ENCODE data around the gene SLC25A38. TPM values are rescaled to one million over a fixed set of nuclear protein-coding genes. Genes with fewer than 3 reads are reported as not detected.

The SLC25A38 gene
- total RNA-seq, 1 donor from 2014 or later: 21.2 TPM

DNA sequence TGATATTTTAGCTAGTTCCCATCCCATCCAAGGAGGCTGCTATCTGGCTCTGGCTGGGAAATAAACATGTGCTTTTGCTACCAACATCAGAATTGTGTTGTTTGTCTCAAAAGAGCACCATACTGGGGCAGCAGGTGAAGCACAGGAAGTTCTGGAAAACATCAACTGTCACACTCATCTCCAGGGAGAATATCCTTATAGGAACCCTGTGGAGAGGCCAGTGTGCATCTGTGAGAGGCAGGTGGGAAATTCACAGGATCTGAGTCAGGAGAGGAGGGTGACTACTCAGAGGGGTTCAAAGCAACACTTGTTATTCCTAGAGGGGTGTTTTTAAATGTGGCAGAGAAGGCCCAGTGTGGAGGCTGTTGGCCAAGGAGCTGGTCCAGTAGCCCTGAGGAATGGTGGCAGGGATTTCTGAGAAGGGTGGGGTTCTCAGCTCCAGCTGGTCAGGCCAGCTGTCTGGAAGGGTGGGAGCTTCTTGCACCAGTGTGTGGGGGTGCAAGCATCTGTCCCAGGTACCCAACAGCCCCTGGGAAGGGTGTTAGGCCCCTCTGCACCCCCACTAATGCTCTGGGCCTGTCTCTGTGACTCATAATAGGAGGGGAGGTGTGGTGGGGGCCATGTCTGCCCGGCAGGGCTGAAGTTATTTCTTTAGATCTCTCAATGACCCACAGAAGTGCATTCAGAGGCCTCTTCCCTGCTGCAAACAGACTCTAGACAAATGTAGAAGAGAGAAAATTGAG lies 52.0 kb downstream of the SLC25A38 start:
- Mint-ChIP-seq H3K27ac (ENCODE audit: unreplicated experiment) (no peak overlapping the region), H3K4me1 (ENCODE audit: unreplicated experiment) (peaks cover 4% of the 10 kb centered on the region), H3K36me3 (ENCODE audit: low read depth, unreplicated experiment) (peaks cover 2% of the 10 kb centered on the region), H3K4me3 (ENCODE audit: unreplicated experiment) (no peak overlapping the region), H3K9me3 (ENCODE audit: unreplicated experiment) (no peaks in the 10 kb centered on the region), H3K27me3 (ENCODE audit: unreplicated experiment) (no peaks in the 10 kb centered on the region)
- TF ChIP-seq CTCF (IDR thresholded peaks at IDR 0.05; ENCODE audit: unreplicated experiment): no peak
- no peak for DNase-seq (ENCODE audit: low spot score)

GRCh38 chr3:39438880-39439279 lies 55.7 kb downstream of the SLC25A38 start:
- Mint-ChIP-seq H3K4me3 (ENCODE audit: unreplicated experiment) (no peak overlapping the region), H3K36me3 (ENCODE audit: low read depth, unreplicated experiment) (no peaks in the 10 kb centered on the region), H3K4me1 (ENCODE audit: unreplicated experiment) (no peaks in the 10 kb centered on the region), H3K27ac (ENCODE audit: unreplicated experiment) (no peak overlapping the region), H3K9me3 (ENCODE audit: unreplicated experiment) (no peaks in the 10 kb centered on the region), H3K27me3 (ENCODE audit: unreplicated experiment) (no peaks in the 10 kb centered on the region)
- no peak for DNase-seq (ENCODE audit: low spot score)
- TF ChIP-seq CTCF (IDR thresholded peaks at IDR 0.05; ENCODE audit: unreplicated experiment): no peak

- no peaks in the 10 kb centered on the region for H3K9me3 Mint-ChIP-seq (ENCODE audit: unreplicated experiment)
- H3K4me3 Mint-ChIP-seq (ENCODE audit: unreplicated experiment): no peak overlapping the region
- no peak for TF ChIP-seq CTCF (IDR thresholded peaks at IDR 0.05; ENCODE audit: unreplicated experiment)
- no peak for DNase-seq (ENCODE audit: low spot score)
- H3K27ac Mint-ChIP-seq (ENCODE audit: unreplicated experiment): no peak overlapping the region
- no peaks in the 10 kb centered on the region for H3K4me1 Mint-ChIP-seq (ENCODE audit: unreplicated experiment)
- H3K27me3 Mint-ChIP-seq (ENCODE audit: unreplicated experiment): no peaks in the 10 kb centered on the region
- no peaks in the 10 kb centered on the region for H3K36me3 Mint-ChIP-seq (ENCODE audit: low read depth, unreplicated experiment)
These were observed 57.1 kb downstream of the SLC25A38 start for GRCh38 chr3:39440316-39440715.

DNA sequence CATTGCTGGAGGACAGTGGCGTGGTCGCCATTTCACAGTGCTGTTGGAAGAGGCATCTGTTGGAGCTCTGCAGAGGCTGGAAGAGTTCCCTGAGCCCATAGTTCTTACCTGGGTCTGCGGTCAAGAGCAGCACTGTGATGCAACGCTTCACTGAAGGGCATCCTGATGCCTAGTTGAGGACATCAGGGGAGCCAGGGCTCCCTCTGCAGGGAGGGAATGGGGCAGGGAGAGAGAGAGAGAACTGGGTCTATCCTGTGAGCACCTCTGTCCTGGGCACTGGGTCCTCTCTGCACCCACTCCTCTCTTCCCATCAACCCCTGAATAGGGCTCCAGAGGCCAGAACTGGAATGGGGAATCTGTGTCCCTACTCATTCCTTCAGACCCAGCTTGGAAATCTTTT lies 60.4 kb downstream of the SLC25A38 start:
- no peak for TF ChIP-seq CTCF (IDR thresholded peaks at IDR 0.05; ENCODE audit: unreplicated experiment)
- Mint-ChIP-seq H3K36me3 (ENCODE audit: low read depth, unreplicated experiment) (no peaks in the 10 kb centered on the region), H3K4me1 (ENCODE audit: unreplicated experiment) (no peaks in the 10 kb centered on the region), H3K4me3 (ENCODE audit: unreplicated experiment) (no peak overlapping the region), H3K27ac (ENCODE audit: unreplicated experiment) (no peak overlapping the region), H3K9me3 (ENCODE audit: unreplicated experiment) (no peaks in the 10 kb centered on the region), H3K27me3 (ENCODE audit: unreplicated experiment) (no peaks in the 10 kb centered on the region)
- DNase-seq (ENCODE audit: low spot score): no peak

- no peak overlapping the region for H3K4me3 Mint-ChIP-seq (ENCODE audit: unreplicated experiment)
These were observed 62.8 kb downstream of the SLC25A38 start for GRCh38 chr3:39445927-39446326.

More at GRCh38 chr3:39445927-39446326, 62.8 kb downstream of the SLC25A38 start:
- Mint-ChIP-seq H3K36me3 (ENCODE audit: low read depth, unreplicated experiment) (no peaks in the 10 kb centered on the region), H3K4me1 (ENCODE audit: unreplicated experiment) (no peaks in the 10 kb centered on the region), H3K27ac (ENCODE audit: unreplicated experiment) (no peak overlapping the region), H3K9me3 (ENCODE audit: unreplicated experiment) (no peaks in the 10 kb centered on the region), H3K27me3 (ENCODE audit: unreplicated experiment) (no peaks in the 10 kb centered on the region)
- no peak for DNase-seq (ENCODE audit: low spot score)
- no peak for TF ChIP-seq CTCF (IDR thresholded peaks at IDR 0.05; ENCODE audit: unreplicated experiment)
